HG03571 (cell line): Measurements from ENCODE around the gene HOXA3.

Experiments used
- ATAC-seq: cut with Tn5 transposase; IDR thresholded peaks from one replicate; pipeline ENCODE4 v1.9.1; 2021; ENCODE audit not compliant: unreplicated experiment

HOXA3 gene

DNA sequence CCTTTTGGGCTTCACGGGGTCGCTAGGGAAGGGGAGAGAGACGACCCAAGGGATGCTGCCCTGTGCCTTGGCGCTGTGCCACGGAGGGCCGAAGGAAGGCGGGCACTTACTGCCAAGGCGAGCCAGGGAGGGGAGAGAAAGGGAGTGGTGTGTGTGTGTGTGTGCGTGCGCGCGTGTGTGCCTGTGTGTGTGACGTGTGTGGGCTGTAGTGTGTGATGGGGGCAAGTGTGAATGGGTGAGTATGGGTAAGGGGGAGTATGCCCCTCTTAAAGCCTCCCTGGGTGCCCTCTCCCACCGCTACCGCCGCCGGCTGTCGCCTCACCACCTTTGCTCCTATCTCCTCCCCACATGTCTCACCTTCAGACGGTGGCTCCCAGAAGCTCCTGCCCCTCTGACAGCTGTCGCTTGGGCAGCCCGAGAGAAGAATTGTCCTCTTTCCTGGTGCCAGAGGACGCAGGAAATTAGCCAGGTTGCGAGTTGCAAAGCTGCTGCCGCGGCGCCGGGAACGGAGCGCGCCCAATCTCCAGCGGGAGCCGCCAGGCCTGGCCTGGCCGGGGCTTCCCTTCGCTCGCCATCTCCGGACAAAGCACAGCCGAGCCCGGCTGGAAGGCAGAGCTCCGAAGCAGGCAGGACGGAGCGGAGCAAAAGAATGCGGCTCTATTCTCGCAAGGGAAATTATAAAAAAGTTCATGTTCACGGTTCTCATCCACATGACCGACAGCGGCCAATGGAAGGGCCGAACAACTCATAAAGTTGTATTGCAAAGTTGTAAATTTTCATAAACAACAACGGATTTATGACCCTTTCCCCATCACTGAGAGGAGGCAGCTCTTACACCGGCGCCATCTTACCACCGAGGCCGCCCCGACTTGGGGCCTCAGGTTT is at the start of gene HOXA3:
HOXA3 (minus strand) TSS at position 653 of the 885 bp plus-strand sequence. CDS start 41,943 bp downstream, outside the sequence.
- ATAC-seq, result no peak

DNA sequence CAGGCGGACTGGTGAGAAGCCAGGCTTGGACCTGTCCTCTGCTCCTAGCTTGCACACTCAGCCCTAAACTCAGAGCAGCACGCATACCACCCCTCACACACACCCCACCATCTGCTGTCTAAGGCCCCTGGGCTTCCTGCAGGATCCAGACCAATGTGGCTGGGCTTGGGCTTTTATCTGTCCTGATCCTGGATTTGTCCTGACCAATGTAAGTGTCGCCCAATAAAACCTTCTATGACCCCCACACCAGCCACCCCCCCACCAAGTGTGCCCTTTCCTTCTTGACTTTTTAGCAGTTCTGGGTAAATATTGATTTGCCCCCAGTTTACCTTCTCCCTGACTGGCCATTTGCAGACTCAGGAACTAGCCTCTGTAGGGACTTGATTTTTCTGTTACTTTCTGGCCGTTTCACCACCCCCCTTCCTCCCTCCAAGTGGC is 49.2 kb upstream of the HOXA3 start:
- ATAC-seq, result no peak

DNA sequence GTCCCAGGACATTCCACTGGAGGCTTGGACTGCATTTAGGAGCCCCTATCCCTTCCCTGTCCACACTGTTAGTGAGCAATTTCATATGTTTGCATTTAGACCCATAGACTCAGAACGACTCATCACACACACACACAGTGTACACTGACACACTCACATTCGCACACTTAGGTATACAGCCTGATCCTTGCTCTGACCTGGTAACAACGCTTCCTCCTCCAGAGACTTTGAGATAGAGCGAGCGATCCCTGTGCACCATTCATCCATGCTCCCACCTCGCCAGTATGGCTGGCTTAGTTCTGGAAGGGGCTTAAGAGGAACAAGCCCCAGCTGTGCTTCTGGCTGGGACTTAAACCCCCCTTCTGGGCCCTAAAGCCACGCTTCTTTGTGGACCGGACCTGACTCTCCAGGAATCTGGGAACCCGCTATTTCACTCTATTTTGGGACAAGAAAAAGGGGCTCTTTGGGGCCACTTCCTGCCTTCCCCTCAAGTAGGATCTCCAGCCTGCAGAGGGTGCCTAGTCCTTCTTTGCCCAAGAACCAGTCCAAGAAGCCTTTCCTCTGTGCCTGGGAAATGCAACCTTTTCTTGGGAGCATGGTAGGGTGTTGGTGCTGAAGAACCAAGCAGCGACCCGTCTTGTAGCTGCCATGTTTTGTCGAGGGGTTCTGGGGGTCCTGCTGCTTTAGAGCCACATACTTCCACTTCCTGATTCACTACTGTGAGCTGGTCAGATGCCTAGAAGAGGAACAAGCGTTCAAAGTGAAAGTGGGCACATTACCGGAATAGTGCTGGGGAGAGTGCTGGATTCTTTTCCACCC is 48.6 kb upstream of the HOXA3 start:
- no peak for ATAC-seq

DNA sequence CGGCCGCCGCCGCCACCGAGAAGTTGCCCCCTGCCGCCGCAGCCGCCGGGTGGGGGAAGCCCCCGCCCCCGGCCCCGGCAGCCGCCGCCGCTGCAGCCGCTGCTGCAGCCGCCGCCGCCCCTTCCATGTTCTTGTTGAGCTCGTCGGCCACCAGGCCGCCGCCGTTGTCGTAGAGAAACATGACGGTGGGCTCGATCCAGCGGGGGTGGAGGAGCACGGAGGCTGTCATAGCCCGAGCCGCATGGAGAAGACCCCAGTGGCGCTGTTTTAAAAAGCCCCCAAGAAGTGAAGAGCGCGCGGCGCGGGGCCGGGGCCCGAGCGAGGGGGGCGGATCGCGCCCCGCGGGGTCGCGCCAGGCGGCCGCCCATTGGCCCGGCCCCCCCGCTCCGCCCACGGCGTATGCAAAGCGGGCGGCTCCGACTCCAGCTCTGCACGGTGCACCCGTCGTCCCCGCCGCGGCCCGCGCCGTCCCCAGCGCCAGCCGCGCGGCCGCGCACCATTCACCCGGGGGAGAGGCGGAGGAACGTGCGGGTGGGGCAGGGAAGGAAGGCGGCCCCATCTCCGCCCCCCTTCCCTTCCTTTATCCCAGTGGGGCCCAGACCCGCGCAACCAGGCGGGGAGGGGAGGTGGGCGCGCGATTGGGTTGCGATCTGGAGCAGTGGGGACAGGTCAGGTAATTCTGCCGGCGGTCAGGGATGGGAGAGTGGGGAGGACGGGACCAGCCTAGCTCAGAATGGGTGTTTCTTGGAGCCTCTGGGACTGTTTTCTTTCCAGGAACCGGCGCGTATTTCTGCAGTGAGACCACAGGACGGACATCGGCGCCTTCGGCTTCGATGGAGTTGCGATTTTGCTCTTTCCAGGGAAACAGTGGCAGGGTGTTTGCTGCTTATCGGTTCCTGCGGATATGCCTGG is 47.7 kb upstream of the HOXA3 start, which contains the start of gene HOXA13:
HOXA13 (minus strand) TSS at position 243 of the 912 bp plus-strand sequence; CDS start at position 229, 14 bp downstream.
- no peak for ATAC-seq

DNA sequence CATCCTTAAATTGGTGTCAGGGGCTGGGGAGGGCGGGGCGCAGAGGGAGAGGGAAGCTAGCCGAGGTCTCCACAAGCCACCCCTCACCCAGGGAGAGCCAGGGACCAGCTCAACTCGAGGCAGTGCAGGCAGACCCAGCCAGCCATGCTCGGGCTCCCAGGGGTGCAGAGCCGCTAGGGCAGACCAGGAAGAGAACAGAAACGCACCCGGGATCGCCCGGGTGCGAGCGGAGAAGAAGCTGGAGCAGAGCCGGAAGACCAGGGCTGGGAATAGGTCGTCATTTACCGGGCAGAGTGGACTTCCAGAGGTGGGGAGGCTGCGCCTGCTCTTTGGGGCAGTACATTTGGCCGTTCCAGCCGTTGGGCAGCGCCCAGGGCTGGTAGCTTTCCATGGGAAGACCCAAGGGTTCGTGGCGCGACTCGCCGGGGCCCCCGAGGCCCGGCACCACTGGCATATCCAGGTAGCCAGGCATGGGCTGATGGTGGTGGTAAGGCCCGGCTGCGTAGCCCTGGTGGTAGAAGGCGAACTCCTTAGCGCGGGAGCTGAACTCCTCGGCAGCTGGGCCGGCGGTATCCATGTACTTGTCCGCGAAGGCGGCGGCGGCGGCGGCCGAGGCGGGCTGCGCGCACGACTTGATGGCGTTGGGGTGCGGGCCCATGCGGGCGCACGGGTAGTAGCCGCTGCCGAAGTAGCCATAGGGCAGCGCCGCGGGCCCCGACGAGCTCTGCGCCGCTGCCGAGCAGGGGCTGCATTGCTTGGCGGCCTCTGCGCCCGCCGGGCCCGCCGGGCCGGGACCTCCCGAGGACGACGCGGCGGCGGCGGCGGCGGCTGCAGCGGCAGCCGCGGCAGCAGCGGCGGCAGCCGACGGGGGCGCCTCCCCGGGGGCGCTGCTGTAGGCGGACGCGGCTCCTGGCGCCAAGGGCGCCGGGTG is 46.8 kb upstream of the HOXA3 start:
- ATAC-seq, result no peak

DNA sequence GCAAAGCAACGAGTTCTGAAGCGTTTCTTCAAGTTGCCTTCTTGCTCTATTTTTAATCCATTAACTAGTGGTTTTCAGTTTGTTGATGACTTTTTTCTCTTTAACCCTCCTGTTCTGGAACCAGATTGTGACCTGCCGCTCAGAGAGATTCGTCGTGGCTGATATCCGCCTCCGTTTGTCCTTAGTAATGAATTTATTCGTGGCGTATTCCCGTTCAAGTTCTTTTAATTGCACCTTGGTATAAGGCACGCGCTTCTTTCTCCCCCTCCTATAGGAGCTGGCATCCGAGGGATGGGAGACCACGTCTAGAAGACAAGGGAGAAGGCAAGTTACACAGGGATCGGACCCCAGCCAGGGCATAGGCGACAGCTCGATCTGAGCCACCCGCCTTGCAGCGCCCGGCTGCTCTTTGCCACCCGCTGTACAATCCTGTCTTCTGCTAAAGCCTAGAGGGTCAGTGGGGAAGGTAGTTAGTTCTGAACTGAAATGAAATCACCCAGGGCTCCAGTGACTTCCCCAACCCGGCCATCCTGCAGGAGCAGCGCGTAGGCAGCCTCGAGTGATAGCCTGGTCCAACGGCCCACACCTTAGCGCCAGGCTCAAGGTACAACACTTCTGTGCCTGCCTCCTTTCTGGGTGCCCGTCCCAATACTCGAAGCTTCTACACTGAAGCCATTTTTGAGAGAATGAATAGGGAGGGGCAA is 45.9 kb upstream of the HOXA3 start:
- ATAC-seq, result no peak

DNA sequence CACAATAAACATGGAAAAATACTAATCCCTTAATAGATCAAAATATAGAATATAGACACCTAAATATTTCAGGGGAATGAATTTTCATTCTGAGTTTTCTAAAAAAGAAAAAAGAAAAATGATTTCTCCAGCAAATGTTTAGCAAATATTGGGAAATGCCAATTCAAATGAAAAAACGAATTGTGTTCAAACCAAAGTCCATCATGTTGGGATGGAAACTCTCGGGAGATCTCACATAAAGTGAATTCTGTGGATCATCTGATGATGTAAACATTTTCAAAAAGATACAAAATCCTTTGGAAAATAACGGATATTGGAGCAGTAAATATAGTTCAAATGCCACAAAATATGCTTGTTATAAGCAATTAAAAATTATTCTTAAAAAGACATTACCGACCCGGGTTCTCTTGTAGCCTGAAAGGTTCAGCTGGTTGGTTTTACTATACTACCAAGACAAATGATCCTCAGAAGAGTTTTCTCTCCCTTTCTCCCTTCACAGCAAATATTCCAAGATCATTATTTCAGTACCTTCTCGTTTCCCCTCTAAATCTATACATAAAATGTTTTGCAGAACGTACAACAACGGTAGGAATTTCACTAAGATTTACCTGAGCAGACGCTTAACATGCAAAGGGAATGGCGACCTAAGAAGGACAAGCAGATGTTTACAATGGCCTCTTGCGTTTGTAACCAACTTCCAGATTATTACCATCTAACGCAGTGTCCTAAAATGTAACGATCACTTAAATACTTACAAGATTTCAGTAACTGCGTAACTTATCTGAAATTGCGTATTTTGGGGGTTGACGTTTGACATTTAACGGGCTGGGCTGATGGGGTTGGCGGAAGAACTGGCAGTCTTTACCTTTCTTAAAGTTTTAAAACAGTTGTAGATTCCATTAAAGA is 45.0 kb upstream of the HOXA3 start:
- no peak for ATAC-seq

DNA sequence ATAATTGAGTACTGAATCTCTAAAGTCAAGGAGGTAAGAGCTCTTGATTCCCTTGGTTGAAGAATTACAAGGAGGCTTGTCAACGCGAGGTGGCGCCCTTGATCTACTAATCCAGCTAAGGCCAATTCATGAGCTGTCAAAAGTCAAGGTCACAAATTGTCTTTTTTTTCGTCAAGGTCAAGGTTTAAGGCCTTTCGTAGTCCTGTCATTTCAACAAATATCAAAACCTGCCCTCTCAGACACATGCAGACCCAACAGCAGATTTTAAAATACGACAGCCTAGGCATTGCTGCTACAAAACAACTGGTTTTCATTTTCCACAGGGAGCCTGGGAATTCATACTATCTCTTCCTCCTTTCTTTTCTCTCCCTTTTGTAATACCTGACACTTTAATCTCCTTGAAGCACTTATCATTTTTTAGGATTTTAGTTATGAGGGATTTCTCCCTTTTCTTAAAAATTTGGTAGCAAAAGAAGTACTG is 43.9 kb upstream of the HOXA3 start:
- no peak for ATAC-seq

DNA sequence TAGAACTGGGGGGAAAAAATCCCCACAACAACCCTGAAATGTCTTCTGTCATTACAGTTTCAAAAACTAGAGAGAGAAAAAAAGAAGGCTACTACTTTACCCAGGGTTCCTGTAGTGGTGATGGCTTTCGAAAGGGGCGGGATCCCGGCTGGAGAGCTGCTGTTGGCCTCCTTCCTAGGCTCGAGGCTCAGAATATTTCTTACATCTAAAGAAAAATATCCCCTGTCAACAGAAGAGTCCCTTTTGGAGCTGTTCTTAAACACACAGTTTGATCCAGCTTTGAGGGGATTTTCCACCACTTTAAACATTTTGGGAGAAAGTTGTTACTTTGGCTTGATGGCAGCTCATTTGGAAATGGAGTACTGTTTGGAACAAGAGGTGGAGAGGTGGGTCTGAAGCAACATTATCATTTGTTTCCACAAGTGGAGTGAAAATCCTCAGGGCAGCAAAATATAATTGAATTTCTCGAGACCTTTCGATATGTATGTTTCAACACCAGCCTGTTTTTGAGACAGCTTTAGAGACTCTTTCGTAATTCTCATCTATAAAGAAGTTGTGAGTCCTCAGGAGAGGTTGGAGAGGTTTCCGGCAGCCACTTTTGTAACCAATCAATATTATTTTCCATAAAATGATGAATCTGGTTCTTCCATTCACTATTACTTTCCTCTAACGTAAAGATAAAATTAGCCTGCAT is 42.5 kb upstream of the HOXA3 start:
- ATAC-seq, result no peak

DNA sequence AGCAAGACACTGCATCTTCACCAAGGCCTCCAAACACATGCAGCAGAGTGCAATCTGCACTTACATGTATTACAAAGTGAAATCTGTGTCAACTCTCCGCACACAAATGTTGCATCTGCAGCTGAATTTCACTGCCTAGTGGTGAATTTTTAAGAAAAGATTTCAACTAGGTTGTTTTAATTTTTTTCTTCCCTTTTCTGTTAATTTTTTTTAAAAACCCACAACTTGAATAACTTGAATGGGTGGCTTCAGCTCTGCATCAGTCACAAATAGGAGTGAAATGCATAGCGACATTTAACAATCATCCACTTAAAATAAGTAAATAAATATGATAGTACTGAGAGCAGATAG is 41.6 kb upstream of the HOXA3 start:
- no peak for ATAC-seq

DNA sequence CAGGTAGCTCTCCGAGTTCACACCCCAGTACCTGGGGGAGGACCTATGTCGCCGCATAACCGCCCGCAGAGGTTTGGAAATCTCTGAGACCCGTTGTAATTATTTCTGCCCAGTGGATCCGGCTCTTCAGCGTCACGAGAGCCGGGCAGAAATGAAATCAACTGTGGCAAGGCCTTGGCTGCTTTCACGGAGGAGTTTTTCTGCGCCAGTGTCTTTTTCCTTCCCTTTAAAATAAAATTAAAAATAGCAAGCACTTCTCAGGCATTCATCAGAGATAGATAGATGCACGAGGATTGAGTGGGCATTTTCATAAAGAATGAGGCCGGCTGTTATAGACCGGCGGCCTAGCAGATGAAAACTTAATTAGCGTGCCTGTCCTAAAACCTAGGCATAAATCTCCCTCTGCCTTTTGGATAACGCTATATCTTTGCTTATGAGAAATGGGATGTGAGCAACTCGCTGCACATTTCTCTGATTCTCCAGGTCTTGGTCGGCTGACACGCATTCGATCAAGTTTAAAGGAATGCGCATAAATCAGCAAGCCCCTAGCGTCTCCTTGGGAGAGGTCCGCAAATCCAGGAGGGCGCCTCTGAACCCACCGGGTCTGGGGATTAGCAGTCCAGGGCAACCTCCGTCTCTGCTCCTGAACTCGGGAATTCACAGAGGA is 41.1 kb upstream of the HOXA3 start:
- no peak for ATAC-seq

DNA sequence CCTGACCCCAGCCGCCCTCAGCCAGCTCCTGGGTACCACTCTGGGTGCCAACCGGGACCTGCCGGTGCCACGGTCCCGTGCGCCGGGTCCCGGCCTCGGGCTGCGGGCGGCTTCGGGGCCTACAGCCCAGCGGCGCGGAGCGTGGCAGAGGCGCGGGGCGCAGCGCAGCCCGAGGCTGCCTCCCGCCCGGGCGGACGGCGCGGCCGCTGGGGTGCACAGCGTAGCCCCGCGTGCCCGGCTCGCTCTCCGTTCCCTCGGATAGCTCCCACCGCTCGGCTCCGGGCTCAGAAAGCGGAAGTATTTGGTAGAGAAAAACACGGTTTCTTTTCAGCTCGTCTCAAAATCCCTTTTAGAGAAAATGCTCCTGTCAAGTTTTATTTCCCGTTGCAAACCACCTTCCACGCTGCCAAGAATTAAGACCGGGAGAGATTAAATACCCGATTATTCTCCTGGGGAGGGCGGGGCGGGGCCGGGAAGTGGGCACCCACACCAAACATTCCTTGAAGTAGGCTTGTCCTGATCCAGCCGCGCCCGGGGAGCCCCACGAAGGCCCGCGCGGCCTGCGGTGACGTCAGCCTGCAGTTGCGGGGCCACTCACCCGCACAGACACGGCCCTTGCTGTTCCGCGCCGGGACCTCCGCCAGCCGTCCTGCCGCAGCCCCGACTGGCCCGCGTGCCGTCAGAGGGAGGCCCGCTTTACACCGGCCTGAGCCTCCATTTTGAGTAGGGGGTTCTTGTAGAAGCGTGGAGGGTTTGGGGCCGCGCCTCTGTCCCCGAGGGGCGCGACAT is 40.4 kb upstream of the HOXA3 start:
- ATAC-seq, result no peak

DNA sequence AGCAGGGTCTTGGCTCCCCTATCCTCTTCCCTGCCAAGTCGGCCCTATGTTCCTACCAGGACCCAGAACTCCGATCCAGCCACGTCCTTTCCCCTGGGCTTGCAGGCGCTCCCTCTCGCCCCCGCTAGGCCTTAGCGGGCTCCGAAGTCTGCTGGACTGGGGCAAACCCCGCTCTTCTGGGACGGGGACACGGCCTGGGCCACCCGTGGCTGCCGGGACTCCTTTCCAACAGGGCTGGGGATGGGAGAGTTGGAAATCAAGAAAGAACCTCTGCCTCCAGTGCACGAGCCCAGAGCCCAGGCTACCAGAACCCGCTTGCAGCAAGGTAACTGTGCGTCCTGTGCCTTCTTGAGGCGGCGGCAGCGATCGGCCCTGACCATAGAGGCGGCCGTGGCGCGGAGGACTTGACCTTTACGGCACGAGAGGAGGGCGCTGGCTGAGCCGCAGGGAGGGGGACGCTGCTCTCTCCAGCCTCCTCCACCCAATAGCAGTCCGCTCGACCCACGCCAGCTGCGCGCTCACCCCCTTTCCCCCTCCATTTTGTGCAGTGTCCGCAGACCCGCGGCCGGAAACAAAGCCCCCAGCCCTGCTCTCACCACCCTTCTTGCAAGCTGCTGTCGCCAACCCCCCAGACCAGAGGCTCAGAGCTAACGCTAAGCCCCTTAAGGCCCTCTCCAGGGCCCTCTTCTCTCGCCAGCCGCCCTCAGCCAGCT is 39.6 kb upstream of the HOXA3 start:
- ATAC-seq, result no peak

DNA sequence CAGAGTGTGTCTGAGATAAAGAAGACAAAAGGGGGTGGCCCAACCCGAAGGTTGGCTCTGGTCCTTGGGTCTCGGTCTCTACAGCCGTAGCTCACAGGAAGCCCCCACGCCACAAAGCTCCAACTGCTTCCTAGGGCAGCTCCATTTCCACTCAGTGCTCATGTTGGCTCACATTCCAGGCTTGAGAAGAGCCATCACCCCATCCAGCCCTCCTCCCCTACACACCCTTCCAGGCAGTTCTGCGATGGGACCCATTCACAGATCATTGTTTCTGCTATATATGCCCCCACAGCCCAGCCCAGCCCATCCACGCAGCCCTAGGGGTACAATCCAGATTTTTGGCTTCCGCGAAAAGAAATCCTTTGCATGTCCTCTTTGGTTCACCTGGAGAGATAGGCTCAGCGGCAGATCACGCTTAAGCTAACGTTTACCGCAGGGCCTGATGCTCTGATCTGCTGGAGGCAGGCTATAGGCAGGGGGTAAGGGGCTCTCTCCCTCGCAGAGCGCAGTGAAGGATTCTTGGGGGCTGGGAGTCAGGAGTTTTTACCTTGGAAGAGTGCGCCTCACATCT is 38.9 kb upstream of the HOXA3 start:
- ATAC-seq, result no peak
